ENCODE results near the gene OR2AK2. TPM values are rescaled to one million over a fixed set of nuclear protein-coding genes. Genes with fewer than 3 reads are reported as not detected.

Gene OR2AK2
- total RNA-seq, 2 donors from 2014 or later, result not detected

GRCh38 chr1:248015803-248016202 is 50.8 kb downstream of the OR2AK2 start:
- no peak overlapping the region for H3K27ac ChIP-seq
- H3K9me3 ChIP-seq, result peaks cover 4% of the 10 kb centered on the region
- H3K4me1 ChIP-seq (ENCODE audit: control insufficient read depth in 1 of 2, low read depth in 2 of 2), result no peaks in the 10 kb centered on the region
- no peak overlapping the region for H3K4me3 ChIP-seq
- no peaks in the 10 kb centered on the region for H3K36me3 ChIP-seq
- DNase-seq (ENCODE audit: low spot score) (no peak), ATAC-seq (ENCODE audit: insufficient number of reproducible peaks, low FRiP score, low read depth) (no peak)
- TF ChIP-seq, protein P1, sequence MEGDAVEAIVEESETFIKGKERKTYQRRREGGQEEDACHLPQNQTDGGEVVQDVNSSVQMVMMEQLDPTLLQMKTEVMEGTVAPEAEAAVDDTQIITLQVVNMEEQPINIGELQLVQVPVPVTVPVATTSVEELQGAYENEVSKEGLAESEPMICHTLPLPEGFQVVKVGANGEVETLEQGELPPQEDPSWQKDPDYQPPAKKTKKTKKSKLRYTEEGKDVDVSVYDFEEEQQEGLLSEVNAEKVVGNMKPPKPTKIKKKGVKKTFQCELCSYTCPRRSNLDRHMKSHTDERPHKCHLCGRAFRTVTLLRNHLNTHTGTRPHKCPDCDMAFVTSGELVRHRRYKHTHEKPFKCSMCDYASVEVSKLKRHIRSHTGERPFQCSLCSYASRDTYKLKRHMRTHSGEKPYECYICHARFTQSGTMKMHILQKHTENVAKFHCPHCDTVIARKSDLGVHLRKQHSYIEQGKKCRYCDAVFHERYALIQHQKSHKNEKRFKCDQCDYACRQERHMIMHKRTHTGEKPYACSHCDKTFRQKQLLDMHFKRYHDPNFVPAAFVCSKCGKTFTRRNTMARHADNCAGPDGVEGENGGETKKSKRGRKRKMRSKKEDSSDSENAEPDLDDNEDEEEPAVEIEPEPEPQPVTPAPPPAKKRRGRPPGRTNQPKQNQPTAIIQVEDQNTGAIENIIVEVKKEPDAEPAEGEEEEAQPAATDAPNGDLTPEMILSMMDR (IDR thresholded peaks at IDR 0.05), result no peak
- no peaks in the 10 kb centered on the region for H3K27me3 ChIP-seq (replicated peaks; ENCODE audit: insufficient read depth)

Other genes starting within 250 kb of the OR2AK2 start
- gene OR6F1, start 248.6 kb upstream of the OR2AK2 start, total RNA-seq, result not detected
- gene OR14K1, start 226.6 kb upstream of the OR2AK2 start, total RNA-seq, result not detected
- gene OR14A2, start 217.1 kb upstream of the OR2AK2 start, total RNA-seq, result not detected
- not detected for gene OR1C1, start 204.7 kb upstream of the OR2AK2 start, total RNA-seq
- not detected for gene OR14A16, start 141.1 kb upstream of the OR2AK2 start, total RNA-seq
- not detected for gene OR11L1, start 123.3 kb upstream of the OR2AK2 start, total RNA-seq
- under 1 TPM; 0.14 to 0.99 TPM for gene TRIM58, start 108.0 kb upstream of the OR2AK2 start, total RNA-seq
- not detected for gene OR2W3, start 69.6 kb upstream of the OR2AK2 start, total RNA-seq
- gene OR2T8, start 45.0 kb upstream of the OR2AK2 start, total RNA-seq, result not detected
- not detected for gene OR2AJ1, start 40.3 kb upstream of the OR2AK2 start, total RNA-seq
- not detected for gene OR2L8, start 16.4 kb upstream of the OR2AK2 start, total RNA-seq
- not detected for gene OR2L5, start 48.4 kb downstream of the OR2AK2 start, total RNA-seq
- not detected for gene OR2L2, start 64.8 kb downstream of the OR2AK2 start, total RNA-seq
- gene OR2L3, start 81.6 kb downstream of the OR2AK2 start, total RNA-seq, result not detected
- not detected for gene OR2L13, start 130.0 kb downstream of the OR2AK2 start, total RNA-seq
- not detected for gene OR2M5, start 179.9 kb downstream of the OR2AK2 start, total RNA-seq
- gene OR2M2, start 209.6 kb downstream of the OR2AK2 start, total RNA-seq, result not detected
- gene OR2M3, start 232.0 kb downstream of the OR2AK2 start, total RNA-seq, result not detected